HL-60/S4 treated with retinoic acid at 250 ng/mL for 4 days and 3 days (cell line): Measurements from ENCODE around the gene ZNF383.
"Not testable (repeated sequence)": the region's sequence is repeated elsewhere in the genome, so short reads cannot be mapped to it uniquely, and the experiment has no call there.

Experiments
- in situ Hi-C: fragments of 300-500 bp; cut with MboI; formaldehyde crosslinking; loops from 2 replicates; pipeline ENCODE4 v1.7.0; 2022; ENCODE audit warnings: low sequenced_read_pairs

Gene ZNF383

GRCh38 chr19:37292998-37293939, 75.3 kb downstream of the ZNF383 start:
- in situ Hi-C loops: not testable (repeated sequence)

GRCh38 chr19:37294246-37294645, 76.2 kb downstream of the ZNF383 start:
- in situ Hi-C loops: not testable (repeated sequence)
